ENCODE results near the gene LDHAL6B. TPM values are rescaled to one million over a fixed set of nuclear protein-coding genes. Genes with fewer than 3 reads are reported as not detected.

The LDHAL6B gene
- total RNA-seq, 1 donor: not detected

DNA sequence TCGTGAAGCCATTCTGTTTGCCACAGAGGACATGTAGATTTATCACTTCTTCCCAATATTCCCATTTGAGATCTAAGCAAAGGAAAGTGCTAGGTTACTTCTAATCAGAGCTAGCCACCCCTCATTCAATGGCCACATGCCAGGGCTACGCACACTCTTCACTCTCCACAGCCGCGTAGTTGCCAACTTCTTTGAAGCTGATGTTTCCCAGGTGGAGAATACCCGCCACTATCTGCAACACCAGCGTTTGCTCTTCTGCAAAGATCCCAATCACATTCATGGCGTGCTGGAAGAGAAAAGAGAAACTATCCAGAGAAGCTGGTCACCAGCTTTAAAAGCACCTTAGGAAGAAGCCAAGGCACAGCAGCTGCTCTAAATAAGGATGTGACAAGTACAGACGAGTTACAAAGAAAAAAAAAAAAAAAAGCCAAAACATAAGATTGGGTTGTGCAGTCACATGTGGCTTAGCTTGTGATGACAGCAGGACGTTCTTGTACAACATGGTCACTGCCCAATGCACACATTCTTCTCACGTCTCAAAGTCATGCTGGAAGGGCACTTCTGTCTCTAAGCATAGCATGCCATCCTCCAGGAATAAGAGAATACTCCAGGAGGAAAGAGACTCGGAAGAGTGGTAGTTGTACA lies 16.4 kb downstream of the LDHAL6B start:
- Histone ChIP-seq H3K4me2 (ENCODE audit: insufficient read depth, low read length) (no peak overlapping the region), H3K36me3 (ENCODE audit: insufficient read depth, low read length) (peaks cover 73% of the 10 kb centered on the region), H3K79me2 (ENCODE audit: insufficient read depth, low read length) (no peaks in the 10 kb centered on the region), H3K27ac (ENCODE audit: low read depth, low read length) (peak overlapping the region; percentile 71), H4K20me1 (ENCODE audit: insufficient read depth, low read length) (no peaks in the 10 kb centered on the region), H3K27me3 (ENCODE audit: insufficient read depth, low read length) (no peaks in the 10 kb centered on the region), H3K4me1 (ENCODE audit: insufficient read depth, low read length) (peaks cover 14% of the 10 kb centered on the region), H2AFZ (ENCODE audit: low read length) (no peak overlapping the region), H3K9me3 (ENCODE audit: low read depth, low read length) (no peaks in the 10 kb centered on the region), H3K4me3 (ENCODE audit: insufficient read depth, low read length) (no peak overlapping the region)
- TF ChIP-seq CTCF (IDR thresholded peaks at IDR 0.05; ENCODE audit: extremely low read depth, low read depth, low read length): no peak
- DNase-seq (ENCODE audit: insufficient read length, low spot score, missing footprints): no peak

- H3K27ac ChIP-seq (ENCODE audit: low read depth, low read length): no peak overlapping the region
- DNase-seq (ENCODE audit: insufficient read length, low spot score, missing footprints): no peak
- no peak overlapping the region for H2AFZ ChIP-seq (ENCODE audit: low read length)
These were observed 17.1 kb downstream of the LDHAL6B start for GRCh38 chr15:59223736-59224135.

DNA sequence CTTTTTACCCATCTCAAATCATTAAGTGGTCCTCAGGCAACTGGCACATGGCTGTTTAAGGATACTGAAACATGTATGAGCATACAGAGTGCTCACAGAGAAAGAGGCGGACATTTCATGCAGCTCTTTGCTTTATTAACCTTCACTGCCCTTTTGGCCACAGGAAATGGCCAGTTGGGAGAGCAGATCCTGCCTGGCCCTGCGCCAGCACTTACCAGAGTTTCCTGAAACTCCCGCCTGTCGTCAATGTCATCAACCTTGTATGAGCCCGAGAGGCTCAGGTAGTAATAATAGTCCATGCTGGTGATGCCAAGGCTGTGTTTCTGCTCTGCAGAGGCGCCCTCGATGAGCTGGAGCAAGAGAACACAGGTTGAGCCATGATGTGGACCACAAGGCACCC lies 17.8 kb downstream of the LDHAL6B start:
- Histone ChIP-seq H2AFZ (ENCODE audit: low read length) (no peak overlapping the region), H4K20me1 (ENCODE audit: insufficient read depth, low read length) (no peaks in the 10 kb centered on the region), H3K79me2 (ENCODE audit: insufficient read depth, low read length) (no peaks in the 10 kb centered on the region), H3K36me3 (ENCODE audit: insufficient read depth, low read length) (peaks cover 65% of the 10 kb centered on the region), H3K4me1 (ENCODE audit: insufficient read depth, low read length) (peaks cover 14% of the 10 kb centered on the region), H3K9me3 (ENCODE audit: low read depth, low read length) (no peaks in the 10 kb centered on the region), H3K4me2 (ENCODE audit: insufficient read depth, low read length) (no peak overlapping the region), H3K4me3 (ENCODE audit: insufficient read depth, low read length) (no peak overlapping the region), H3K27ac (ENCODE audit: low read depth, low read length) (no peak overlapping the region), H3K27me3 (ENCODE audit: insufficient read depth, low read length) (no peaks in the 10 kb centered on the region)
- TF ChIP-seq CTCF (IDR thresholded peaks at IDR 0.05; ENCODE audit: extremely low read depth, low read depth, low read length): no peak
- no peak for DNase-seq (ENCODE audit: insufficient read length, low spot score, missing footprints)

More at GRCh38 chr15:59223736-59224135, 17.1 kb downstream of the LDHAL6B start:
- TF ChIP-seq CTCF (IDR thresholded peaks at IDR 0.05; ENCODE audit: extremely low read depth, low read depth, low read length): no peak
- Histone ChIP-seq H3K36me3 (ENCODE audit: insufficient read depth, low read length) (peaks cover 69% of the 10 kb centered on the region), H3K79me2 (ENCODE audit: insufficient read depth, low read length) (no peaks in the 10 kb centered on the region), H3K4me2 (ENCODE audit: insufficient read depth, low read length) (no peak overlapping the region), H3K27me3 (ENCODE audit: insufficient read depth, low read length) (no peaks in the 10 kb centered on the region), H3K4me1 (ENCODE audit: insufficient read depth, low read length) (peaks cover 14% of the 10 kb centered on the region), H3K9me3 (ENCODE audit: low read depth, low read length) (no peaks in the 10 kb centered on the region), H3K4me3 (ENCODE audit: insufficient read depth, low read length) (no peak overlapping the region), H4K20me1 (ENCODE audit: insufficient read depth, low read length) (no peaks in the 10 kb centered on the region)

- H3K9me3 ChIP-seq (ENCODE audit: low read depth, low read length): no peaks in the 10 kb centered on the region
- H3K36me3 ChIP-seq (ENCODE audit: insufficient read depth, low read length): peaks cover 74% of the 10 kb centered on the region
- H3K27me3 ChIP-seq (ENCODE audit: insufficient read depth, low read length): no peaks in the 10 kb centered on the region
- H3K79me2 ChIP-seq (ENCODE audit: insufficient read depth, low read length): peaks cover 4% of the 10 kb centered on the region
- no peak for TF ChIP-seq CTCF (IDR thresholded peaks at IDR 0.05; ENCODE audit: extremely low read depth, low read depth, low read length)
- DNase-seq (ENCODE audit: insufficient read length, low spot score, missing footprints): no peak
- peaks cover 11% of the 10 kb centered on the region for H3K4me1 ChIP-seq (ENCODE audit: insufficient read depth, low read length)
- H3K27ac ChIP-seq (ENCODE audit: low read depth, low read length): no peak overlapping the region
- no peak overlapping the region for H3K4me3 ChIP-seq (ENCODE audit: insufficient read depth, low read length)
- H2AFZ ChIP-seq (ENCODE audit: low read length): no peak overlapping the region
- no peak overlapping the region for H3K4me2 ChIP-seq (ENCODE audit: insufficient read depth, low read length)
- H4K20me1 ChIP-seq (ENCODE audit: insufficient read depth, low read length): peaks cover 11% of the 10 kb centered on the region
These were observed 20.4 kb downstream of the LDHAL6B start for GRCh38 chr15:59227021-59227420.

All from osteoblast (primary cell).